SU-DHL-6 (cell line): ENCODE data around the gene SNRPB2.

Source experiments
- H2AFZ ChIP-seq: fragments of 200-600 bp; sonication (generic); 2 replicates; pipeline ENCODE4 v1.6.1; 2014; ENCODE audit warnings: low read depth, mild to moderate bottlenecking, moderate library complexity, mixed read lengths, antibody characterized with exemption, low read length; ENCODE audit not compliant: severe bottlenecking
- H3F3A ChIP-seq: fragments of 200-600 bp; shearing (Covaris generic); 2 replicates; pipeline ENCODE4 v1.6.0; 2016; ENCODE audit warnings: antibody characterized with exemption, mild to moderate bottlenecking; ENCODE audit not compliant: insufficient read depth
- H3K27ac ChIP-seq: fragments of 200-600 bp; sonication (generic); 2 replicates; pipeline ENCODE4 v1.5.1; 2016; ENCODE audit warnings: low read depth, mild to moderate bottlenecking, low read length, moderate library complexity, mixed read lengths
- H3K27me3 ChIP-seq: fragments of 200-600 bp; sonication (generic), shearing (Covaris generic); 2 replicates; pipeline ENCODE4 v1.6.0; 2014; ENCODE audit warnings: mild to moderate bottlenecking, low read length
- H3K36me3 ChIP-seq: fragments of 200-600 bp; sonication (generic); 2 replicates; pipeline ENCODE4 v1.6.1; 2014; ENCODE audit warnings: mild to moderate bottlenecking, low read length, mixed read lengths
- H3K4me2 ChIP-seq: fragments of 300-600, 200-600 bp; shearing (Covaris generic), sonication (generic); 2 replicates; pipeline ENCODE4 v1.6.0; 2014; ENCODE audit warnings: low read length, low read depth, mild to moderate bottlenecking; ENCODE audit not compliant: poor library complexity, severe bottlenecking
- H3K4me3 ChIP-seq: fragments of 200-600 bp; sonication (generic); 2 replicates; pipeline ENCODE4 v1.5.1; 2014; ENCODE audit warnings: antibody characterized with exemption, low read length, mild to moderate bottlenecking, mixed read lengths; ENCODE audit not compliant: insufficient read depth, poor library complexity, severe bottlenecking
- H3K79me2 ChIP-seq: fragments of 200-600 bp; sonication (generic); 2 replicates; pipeline ENCODE4 v1.6.1; 2014; ENCODE audit warnings: mild to moderate bottlenecking, low read length, moderate library complexity; ENCODE audit not compliant: insufficient read depth
- H3K9ac ChIP-seq: fragments of 200-600 bp; sonication (generic); 2 replicates; pipeline ENCODE4 v1.7.0; 2014; ENCODE audit warnings: mild to moderate bottlenecking, low read length
- H3K9me2 ChIP-seq: fragments of 200-600 bp; sonication (generic); replicated peaks from 2 replicates; pipeline ENCODE4 v1.6.1; 2014; ENCODE audit warnings: low read length; ENCODE audit not compliant: insufficient read depth
- H3K9me3 ChIP-seq: fragments of 200-600 bp; sonication (generic); 2 replicates; pipeline ENCODE4 v1.6.1; 2014; ENCODE audit warnings: low read length, mixed read lengths; ENCODE audit not compliant: insufficient read depth
- H4K20me1 ChIP-seq: fragments of 200-600 bp; sonication (generic); 2 replicates; pipeline ENCODE4 v1.6.1; 2014; ENCODE audit warnings: low read depth, mild to moderate bottlenecking, antibody characterized with exemption, low read length, moderate library complexity, mixed read lengths
- CTCF ChIP-seq: fragments of 200-600 bp; sonication (generic); IDR thresholded peaks from one replicate; pipeline ENCODE4 v1.5.1; 2017; ENCODE audit warnings: antibody characterized with exemption, mild to moderate bottlenecking, low read length, moderate library complexity; ENCODE audit not compliant: insufficient read depth, poor library complexity, severe bottlenecking
- EZH2phosphoT487 ChIP-seq: fragments of 200-600 bp; sonication (generic), shearing (Covaris generic); conservative IDR thresholded peaks from 2 replicates; pipeline ENCODE4 v1.6.1; 2018; ENCODE audit warnings: mild to moderate bottlenecking, antibody characterized with exemption, low read length, moderate library complexity, mixed read lengths

SNRPB2 gene

GRCh38 chr20:16693278-16693677 lies 36.5 kb upstream of the SNRPB2 start:
- Histone ChIP-seq H3K9me3 (no peaks in the 10 kb centered on the region), H3F3A (no peaks in the 10 kb centered on the region), H3K27ac (no peak overlapping the region), H3K27me3 (no peaks in the 10 kb centered on the region), H2AFZ (no peak overlapping the region), H3K9ac (no peak overlapping the region), H3K36me3 (no peaks in the 10 kb centered on the region), H3K4me3 (no peak overlapping the region), H4K20me1 (no peaks in the 10 kb centered on the region), H3K4me2 (no peak overlapping the region), H3K9me2 (no peaks in the 10 kb centered on the region), H3K79me2 (no peaks in the 10 kb centered on the region)
- TF ChIP-seq CTCF (no peak), EZH2phosphoT487 (no peak)

GRCh38 chr20:16694161-16694560 lies 35.7 kb upstream of the SNRPB2 start:
- no peaks in the 10 kb centered on the region for H3K79me2 ChIP-seq
- H3K4me3 ChIP-seq: no peak overlapping the region
- no peak overlapping the region for H3K4me2 ChIP-seq
- TF ChIP-seq CTCF (no peak), EZH2phosphoT487 (no peak)
- H3K27ac ChIP-seq: no peak overlapping the region
- H2AFZ ChIP-seq: no peak overlapping the region
- H3K27me3 ChIP-seq: no peaks in the 10 kb centered on the region
- H3K36me3 ChIP-seq: no peaks in the 10 kb centered on the region
- H3K9ac ChIP-seq: no peak overlapping the region
- no peaks in the 10 kb centered on the region for H4K20me1 ChIP-seq
- no peaks in the 10 kb centered on the region for H3F3A ChIP-seq
- no peaks in the 10 kb centered on the region for H3K9me2 ChIP-seq
- no peaks in the 10 kb centered on the region for H3K9me3 ChIP-seq

- no peaks in the 10 kb centered on the region for H3K9me2 ChIP-seq
- no peaks in the 10 kb centered on the region for H3F3A ChIP-seq
- H3K27ac ChIP-seq: no peak overlapping the region
- no peaks in the 10 kb centered on the region for H3K36me3 ChIP-seq
- H3K9ac ChIP-seq: no peak overlapping the region
- H3K4me2 ChIP-seq: no peak overlapping the region
- H3K27me3 ChIP-seq: no peaks in the 10 kb centered on the region
- no peaks in the 10 kb centered on the region for H3K9me3 ChIP-seq
- H3K79me2 ChIP-seq: no peaks in the 10 kb centered on the region
- no peak overlapping the region for H2AFZ ChIP-seq
- H4K20me1 ChIP-seq: no peaks in the 10 kb centered on the region
- no peak for TF ChIP-seq CTCF
- TF ChIP-seq EZH2phosphoT487: no peak
- no peak overlapping the region for H3K4me3 ChIP-seq
These were observed 34.2 kb upstream of the SNRPB2 start for GRCh38 chr20:16695628-16696027.
